GM18861 (cell line): ENCODE results near the gene NEXMIF.
"Not testable (repeated sequence)": the region's sequence is repeated elsewhere in the genome, so short reads cannot be mapped to it uniquely, and the experiment has no call there.

Source experiments
- ATAC-seq: cut with Tn5 transposase; IDR thresholded peaks from one replicate; pipeline ENCODE4 v1.9.1; 2021; ENCODE audit not compliant: unreplicated experiment

The NEXMIF gene

DNA sequence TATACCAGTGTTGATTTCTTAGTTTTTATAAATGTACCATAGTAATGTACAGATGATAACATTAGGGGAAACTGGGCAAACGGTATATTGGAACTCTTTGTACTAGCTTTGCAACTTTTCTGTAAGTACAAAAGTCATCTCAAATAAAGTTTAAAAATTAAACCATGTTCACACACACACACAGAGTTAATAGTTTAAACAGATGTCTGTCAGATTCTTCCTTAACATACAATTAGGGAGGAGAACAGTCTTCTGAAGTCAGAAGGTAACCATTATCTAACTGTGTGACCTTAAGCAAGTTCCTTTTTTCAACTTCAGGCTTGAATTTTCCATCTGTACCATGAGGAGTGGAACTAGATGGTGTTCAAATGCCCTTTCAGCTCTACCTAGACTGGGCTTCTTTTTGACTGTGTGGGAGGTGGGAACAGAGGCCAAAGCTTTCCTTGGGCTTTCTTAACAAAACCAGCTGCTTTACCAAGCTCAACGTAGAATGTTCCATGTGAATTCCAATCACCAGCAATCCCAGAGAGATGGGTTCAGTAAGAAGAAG, 127.8 kb downstream of the NEXMIF start:
- no peak for ATAC-seq

- ATAC-seq: no peak
Measured at GRCh38 chrX:74788545-74789086, 136.6 kb downstream of the NEXMIF start.

- ATAC-seq: no peak
Measured at GRCh38 chrX:74784629-74785028, 140.6 kb downstream of the NEXMIF start.

DNA sequence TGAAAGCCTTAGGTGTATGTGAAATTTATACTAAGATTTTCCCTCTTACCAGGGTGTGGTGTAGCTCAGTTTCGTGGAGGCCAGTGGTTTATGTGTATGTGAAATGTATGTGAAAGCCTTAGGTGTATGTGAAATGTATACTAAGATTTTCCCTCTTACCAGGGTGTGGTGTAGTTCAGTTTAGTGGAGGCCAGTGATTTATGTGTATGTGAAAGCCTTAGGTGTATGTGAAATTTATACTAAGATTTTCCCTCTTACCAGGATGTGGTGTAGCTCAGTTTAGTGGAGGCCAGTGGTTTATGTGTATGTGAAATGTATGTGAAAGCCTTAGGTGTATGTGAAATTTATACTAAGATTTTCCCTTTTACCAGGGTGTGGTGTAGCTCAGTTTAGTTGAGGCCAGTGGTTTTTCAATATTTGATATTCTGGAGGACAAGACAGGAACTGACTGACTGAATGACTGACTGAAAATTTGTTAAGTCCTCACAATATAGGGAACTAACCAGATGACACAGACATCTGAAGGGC, 143.7 kb downstream of the NEXMIF start:
- ATAC-seq: no peak

GRCh38 chrX:74779175-74779574, 146.1 kb downstream of the NEXMIF start:
- no peak for ATAC-seq

DNA sequence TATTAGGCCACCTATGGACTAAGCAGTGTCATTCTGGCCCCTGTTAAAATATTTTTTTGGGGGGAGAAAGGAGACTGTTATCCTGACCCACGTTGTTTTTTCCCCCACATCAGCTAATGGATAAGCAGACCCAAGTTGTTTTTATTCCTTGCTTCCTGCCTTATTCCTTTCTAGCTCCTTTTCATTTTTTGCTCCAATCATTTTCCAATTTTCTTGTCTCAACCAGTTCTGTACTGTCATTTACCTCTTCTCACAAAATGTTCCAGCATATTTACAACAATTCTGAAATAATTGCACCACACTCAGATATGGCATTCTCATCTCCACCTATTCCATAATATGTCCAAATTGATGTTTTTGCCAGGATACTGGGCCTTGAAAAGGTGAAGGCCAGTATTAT, 150.3 kb downstream of the NEXMIF start:
- no peak for ATAC-seq

DNA sequence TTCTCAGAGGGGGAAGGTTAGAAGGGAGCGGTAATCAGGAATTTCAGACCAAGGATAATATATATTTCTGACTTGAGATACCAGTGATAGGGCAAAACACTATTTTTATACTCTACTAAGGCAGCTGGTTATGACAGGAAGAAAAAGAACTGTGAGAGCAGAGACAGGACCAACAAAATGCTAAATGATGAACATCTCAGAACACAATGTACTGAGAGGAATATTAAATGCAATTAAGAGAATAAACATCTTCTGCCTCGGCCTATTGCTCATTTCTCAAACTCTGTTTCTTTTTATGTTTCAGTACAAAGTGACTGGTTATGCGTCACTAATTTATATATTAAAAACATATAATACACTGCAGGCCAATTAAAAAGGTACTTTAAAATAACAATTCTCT, 188.8 kb downstream of the NEXMIF start:
- no peak for ATAC-seq

- no peak for ATAC-seq
Measured at GRCh38 chrX:74705269-74705668, 220.0 kb downstream of the NEXMIF start.

GRCh38 chrX:74701343-74701742, 223.9 kb downstream of the NEXMIF start:
- ATAC-seq: not testable (repeated sequence)

GRCh38 chrX:74684466-74684865, 240.8 kb downstream of the NEXMIF start:
- no peak for ATAC-seq
